ENCODE data around the gene ARHGEF28.

ARHGEF28 gene

DNA sequence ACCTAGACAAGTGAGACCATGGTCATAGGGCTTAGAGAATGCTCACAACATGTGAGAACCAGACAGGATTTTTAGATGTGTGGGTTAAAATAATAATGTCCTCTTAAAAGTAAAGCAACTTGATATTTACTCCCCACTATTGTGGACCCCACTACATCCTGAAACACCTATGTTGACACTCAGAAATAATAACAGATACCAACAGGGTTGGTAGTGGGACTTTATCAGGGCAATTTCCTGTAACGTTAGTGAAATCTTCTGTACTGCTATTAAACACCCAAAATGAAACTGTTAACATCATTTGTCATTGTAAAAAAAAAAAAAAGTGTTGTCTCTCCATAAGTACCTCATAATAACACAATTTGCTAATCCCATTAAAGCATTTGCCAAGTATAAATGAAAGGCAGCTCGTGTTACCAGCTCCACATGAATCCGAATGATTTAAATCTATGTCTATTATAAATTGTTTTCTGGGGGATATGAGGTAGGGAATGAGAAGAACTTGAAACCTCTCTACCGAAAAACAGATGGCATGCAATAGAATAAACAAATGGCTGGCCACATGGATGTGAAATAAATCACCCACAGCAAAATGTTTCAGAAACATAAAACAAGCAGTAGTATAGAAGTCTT lies 285.9 kb downstream of the ARHGEF28 start:
- DNase-seq, result no peak
- Histone ChIP-seq H3K36me3 (ENCODE audit: insufficient read depth, low read length) (no peaks in the 10 kb centered on the region), H3K9me3 (ENCODE audit: insufficient read depth, low read length, severe bottlenecking) (no peaks in the 10 kb centered on the region), H3K27me3 (ENCODE audit: insufficient read depth, low read length, poor library complexity) (no peaks in the 10 kb centered on the region), H3K79me2 (ENCODE audit: insufficient read depth, low read length) (no peaks in the 10 kb centered on the region), H2AFZ (ENCODE audit: low read depth, low read length) (no peak overlapping the region), H3K4me1 (ENCODE audit: insufficient read depth, low read length) (no peaks in the 10 kb centered on the region), H3K4me2 (ENCODE audit: insufficient read depth, low read length) (no peak overlapping the region), H3K9ac (ENCODE audit: low read depth, low read length) (no peak overlapping the region), H3K4me3 (ENCODE audit: low read depth in 1 of 2, low read length in 2 of 2) (no peak overlapping the region), H4K20me1 (ENCODE audit: insufficient read depth, low read length) (no peaks in the 10 kb centered on the region), H3K27ac (ENCODE audit: low read length) (no peak overlapping the region)
- TF ChIP-seq, protein P1, sequence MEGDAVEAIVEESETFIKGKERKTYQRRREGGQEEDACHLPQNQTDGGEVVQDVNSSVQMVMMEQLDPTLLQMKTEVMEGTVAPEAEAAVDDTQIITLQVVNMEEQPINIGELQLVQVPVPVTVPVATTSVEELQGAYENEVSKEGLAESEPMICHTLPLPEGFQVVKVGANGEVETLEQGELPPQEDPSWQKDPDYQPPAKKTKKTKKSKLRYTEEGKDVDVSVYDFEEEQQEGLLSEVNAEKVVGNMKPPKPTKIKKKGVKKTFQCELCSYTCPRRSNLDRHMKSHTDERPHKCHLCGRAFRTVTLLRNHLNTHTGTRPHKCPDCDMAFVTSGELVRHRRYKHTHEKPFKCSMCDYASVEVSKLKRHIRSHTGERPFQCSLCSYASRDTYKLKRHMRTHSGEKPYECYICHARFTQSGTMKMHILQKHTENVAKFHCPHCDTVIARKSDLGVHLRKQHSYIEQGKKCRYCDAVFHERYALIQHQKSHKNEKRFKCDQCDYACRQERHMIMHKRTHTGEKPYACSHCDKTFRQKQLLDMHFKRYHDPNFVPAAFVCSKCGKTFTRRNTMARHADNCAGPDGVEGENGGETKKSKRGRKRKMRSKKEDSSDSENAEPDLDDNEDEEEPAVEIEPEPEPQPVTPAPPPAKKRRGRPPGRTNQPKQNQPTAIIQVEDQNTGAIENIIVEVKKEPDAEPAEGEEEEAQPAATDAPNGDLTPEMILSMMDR (IDR thresholded peaks at IDR 0.05; ENCODE audit: borderline replicate concordance, extremely low read depth, low read length, poor library complexity, severe bottlenecking), result no peak
- no peak for TF ChIP-seq EZH2 (IDR thresholded peaks at IDR 0.05; ENCODE audit: borderline replicate concordance, low read depth, low read length, severe bottlenecking)
- ATAC-seq (ENCODE audit: insufficient read depth, low read depth), result no peak

GRCh38 chr5:73912821-73913271 lies 286.9 kb downstream of the ARHGEF28 start:
- H2AFZ ChIP-seq (ENCODE audit: low read depth, low read length), result no peak overlapping the region
- H3K4me1 ChIP-seq (ENCODE audit: insufficient read depth, low read length), result no peaks in the 10 kb centered on the region
- TF ChIP-seq, protein P1 (IDR thresholded peaks at IDR 0.05; ENCODE audit: borderline replicate concordance, extremely low read depth, low read length, poor library complexity, severe bottlenecking), result no peak
- no peak for TF ChIP-seq EZH2 (IDR thresholded peaks at IDR 0.05; ENCODE audit: borderline replicate concordance, low read depth, low read length, severe bottlenecking)
- no peaks in the 10 kb centered on the region for H3K79me2 ChIP-seq (ENCODE audit: insufficient read depth, low read length)
- ATAC-seq (ENCODE audit: insufficient read depth, low read depth) (no peak), DNase-seq (no peak)
- no peak overlapping the region for H3K9ac ChIP-seq (ENCODE audit: low read depth, low read length)
- no peak overlapping the region for H3K4me3 ChIP-seq (ENCODE audit: low read depth in 1 of 2, low read length in 2 of 2)
- no peaks in the 10 kb centered on the region for H3K9me3 ChIP-seq (ENCODE audit: insufficient read depth, low read length, severe bottlenecking)
- H3K36me3 ChIP-seq (ENCODE audit: insufficient read depth, low read length), result no peaks in the 10 kb centered on the region
- no peak overlapping the region for H3K27ac ChIP-seq (ENCODE audit: low read length)
- no peaks in the 10 kb centered on the region for H4K20me1 ChIP-seq (ENCODE audit: insufficient read depth, low read length)
- no peak overlapping the region for H3K4me2 ChIP-seq (ENCODE audit: insufficient read depth, low read length)
- no peaks in the 10 kb centered on the region for H3K27me3 ChIP-seq (ENCODE audit: insufficient read depth, low read length, poor library complexity)

GRCh38 chr5:73913971-73914370 lies 288.0 kb downstream of the ARHGEF28 start:
- Histone ChIP-seq H3K27me3 (ENCODE audit: insufficient read depth, low read length, poor library complexity) (no peaks in the 10 kb centered on the region), H3K4me2 (ENCODE audit: insufficient read depth, low read length) (no peak overlapping the region), H3K4me3 (ENCODE audit: low read depth in 1 of 2, low read length in 2 of 2) (no peak overlapping the region), H4K20me1 (ENCODE audit: insufficient read depth, low read length) (no peaks in the 10 kb centered on the region), H3K79me2 (ENCODE audit: insufficient read depth, low read length) (no peaks in the 10 kb centered on the region), H3K9me3 (ENCODE audit: insufficient read depth, low read length, severe bottlenecking) (no peaks in the 10 kb centered on the region), H2AFZ (ENCODE audit: low read depth, low read length) (no peak overlapping the region), H3K36me3 (ENCODE audit: insufficient read depth, low read length) (no peaks in the 10 kb centered on the region), H3K27ac (ENCODE audit: low read length) (no peak overlapping the region), H3K9ac (ENCODE audit: low read depth, low read length) (no peak overlapping the region), H3K4me1 (ENCODE audit: insufficient read depth, low read length) (no peaks in the 10 kb centered on the region)
- no peak for ATAC-seq (ENCODE audit: insufficient read depth, low read depth)
- TF ChIP-seq, protein P1 (IDR thresholded peaks at IDR 0.05; ENCODE audit: borderline replicate concordance, extremely low read depth, low read length, poor library complexity, severe bottlenecking), result no peak
- no peak for TF ChIP-seq EZH2 (IDR thresholded peaks at IDR 0.05; ENCODE audit: borderline replicate concordance, low read depth, low read length, severe bottlenecking)
- DNase-seq, result no peak

Measured in DND-41 (cell line).